NCI-H524 (cell line): ENCODE measurements around the gene MAD1L1.
"Not testable (repeated sequence)": the region's sequence is repeated elsewhere in the genome, so short reads cannot be mapped to it uniquely, and the experiment has no call there.

ENCODE experiments used
- DNase-seq, 2 experiments: peaks; one replicate each; lab custom pipeline; 2025; lab: John Stamatoyannopoulos, UW

Gene MAD1L1

GRCh38 chr7:2066251-2066919 lies 166.4 kb downstream of the MAD1L1 start:
- no peak for DNase-seq

DNA sequence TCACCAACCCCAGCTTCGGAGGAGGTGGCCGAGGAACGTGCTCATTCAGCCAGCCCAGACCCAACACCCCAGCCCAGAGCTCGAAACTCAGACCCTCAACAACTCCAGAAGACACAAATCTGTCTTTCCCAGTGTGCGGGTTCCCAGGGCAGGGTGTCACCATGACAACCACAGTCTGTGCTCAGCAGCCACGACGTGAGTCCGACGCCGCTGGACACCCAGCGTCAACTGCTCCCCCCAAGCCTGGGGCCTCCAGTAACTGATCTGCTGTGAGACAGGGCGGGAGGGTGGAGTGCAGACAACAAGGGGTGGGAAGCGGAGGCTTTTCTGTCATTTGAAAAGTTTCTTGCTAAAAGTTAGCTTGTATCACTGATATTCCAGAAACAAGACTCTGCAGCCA lies 167.2 kb downstream of the MAD1L1 start:
- DNase-seq: no peak

- DNase-seq: no peak
Observed at GRCh38 chr7:2063563-2064260, 169.0 kb downstream of the MAD1L1 start.

- no peak for DNase-seq
Observed at GRCh38 chr7:2062648-2063047, 170.1 kb downstream of the MAD1L1 start.

DNA sequence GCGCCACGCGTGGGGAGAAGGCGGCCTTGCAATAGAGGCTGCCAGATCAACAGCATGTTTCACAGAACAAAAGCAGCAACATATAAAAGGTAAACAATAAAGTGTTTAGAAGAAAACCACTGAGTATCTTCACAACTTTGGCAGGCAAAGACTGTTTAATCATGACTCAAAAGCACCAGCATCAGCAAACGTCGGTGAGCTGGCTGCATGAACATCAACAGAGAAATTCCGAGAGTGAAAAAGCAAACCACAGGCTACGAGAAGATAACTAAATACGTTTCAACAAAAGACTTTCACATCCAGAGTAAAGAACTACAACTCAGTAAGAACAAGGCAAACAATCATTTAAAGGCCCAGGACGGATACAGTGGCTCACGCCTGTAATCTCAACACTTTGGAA lies 172.0 kb downstream of the MAD1L1 start:
- no peak for DNase-seq

DNA sequence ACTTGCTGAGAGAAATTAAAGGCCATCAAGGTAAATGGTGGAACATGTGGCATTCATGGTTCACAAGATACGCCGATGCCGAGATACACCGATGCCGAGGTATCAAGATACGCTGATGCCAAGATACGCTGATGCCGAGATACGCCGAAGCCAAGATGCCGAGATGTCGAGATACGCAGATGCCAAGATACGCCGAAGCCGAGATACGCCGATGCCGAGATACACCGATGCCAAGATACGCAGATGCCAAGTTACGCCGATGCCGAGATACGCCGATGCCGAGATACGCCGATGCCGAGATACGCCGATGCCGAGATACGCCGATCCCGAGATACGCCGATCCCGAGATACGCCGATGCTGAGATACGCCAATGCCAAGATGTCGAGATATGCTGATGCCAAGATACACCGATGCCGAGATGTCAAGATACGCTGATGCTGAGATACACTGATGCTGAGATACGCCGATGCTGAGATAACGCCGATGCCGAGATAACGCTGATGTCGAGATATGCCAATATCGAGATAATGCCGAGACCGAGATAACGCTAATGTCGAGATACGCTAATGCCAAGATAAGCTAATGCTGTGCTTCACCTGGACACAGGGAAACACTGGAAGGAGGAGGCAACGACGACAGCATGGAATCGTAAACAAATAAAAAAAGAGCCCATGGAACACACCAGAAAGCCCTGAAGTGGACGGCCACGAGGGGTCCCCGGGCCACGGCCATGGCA lies 172.6 kb downstream of the MAD1L1 start:
- DNase-seq: no peak

GRCh38 chr7:2058246-2058645 lies 174.5 kb downstream of the MAD1L1 start:
- not testable (repeated sequence) for DNase-seq

DNA sequence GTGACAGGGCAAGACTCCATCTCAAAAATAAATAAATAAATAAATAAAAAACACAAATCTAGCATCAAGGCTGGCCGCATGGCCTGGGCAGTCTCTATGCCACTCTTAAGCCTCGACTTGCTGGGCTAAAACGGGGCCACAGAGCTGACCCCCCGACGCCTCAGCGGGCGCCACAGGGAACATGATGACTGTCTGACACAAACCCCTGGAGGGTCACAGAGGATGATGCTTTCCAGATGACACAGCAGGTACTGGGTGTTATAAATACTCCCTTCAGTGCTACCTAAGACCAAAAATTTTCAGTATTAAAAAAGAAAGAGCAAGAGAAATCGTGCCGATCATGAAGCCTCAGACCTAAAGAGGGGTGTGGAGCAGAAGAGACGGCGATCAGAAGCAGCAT lies 176.8 kb downstream of the MAD1L1 start:
- no peak for DNase-seq

DNA sequence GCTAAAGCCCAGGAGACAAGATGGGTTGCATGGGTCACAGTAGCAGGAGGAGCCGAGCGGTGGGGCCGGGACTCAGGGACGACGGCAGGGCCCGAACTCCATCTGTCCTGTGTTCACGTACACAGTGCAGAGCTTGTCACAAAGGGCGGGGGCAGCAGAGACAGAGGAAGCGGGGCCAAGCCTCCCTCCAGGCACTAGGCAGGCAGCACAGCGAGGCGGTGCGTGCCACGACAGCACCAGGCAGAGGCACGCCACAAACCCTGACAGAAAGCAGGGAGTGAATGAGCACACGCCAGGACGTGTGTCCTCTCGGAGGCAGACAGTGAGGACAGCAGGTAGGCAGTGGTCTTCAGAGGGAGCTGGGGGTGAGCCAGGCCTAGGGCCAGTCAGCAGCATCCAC lies 177.8 kb downstream of the MAD1L1 start:
- DNase-seq: no peak

DNA sequence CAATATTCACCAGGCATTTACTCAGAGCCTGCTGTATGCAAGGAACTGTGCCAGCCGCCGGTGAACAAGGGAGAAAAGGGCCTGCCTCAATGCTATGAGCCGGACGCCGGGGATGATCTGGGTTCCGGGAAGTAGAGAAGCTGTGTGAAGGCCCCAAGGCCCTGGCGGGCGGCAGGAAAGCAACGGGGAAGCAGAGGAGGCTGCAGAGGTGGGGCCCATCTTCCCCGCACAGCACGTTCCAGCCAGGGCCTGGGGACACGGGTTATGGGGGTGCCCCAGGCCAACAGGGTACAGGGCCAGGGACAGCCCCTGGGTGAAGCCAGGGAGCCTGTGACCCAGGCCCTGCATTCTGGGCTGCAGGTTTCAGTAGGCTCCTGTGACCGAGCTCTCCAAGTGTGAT lies 179.3 kb downstream of the MAD1L1 start:
- DNase-seq: no peak

- DNase-seq: no peak
Observed at GRCh38 chr7:2052657-2053048, 180.1 kb downstream of the MAD1L1 start.

GRCh38 chr7:2051707-2052656 lies 180.8 kb downstream of the MAD1L1 start:
- no peak for DNase-seq

DNA sequence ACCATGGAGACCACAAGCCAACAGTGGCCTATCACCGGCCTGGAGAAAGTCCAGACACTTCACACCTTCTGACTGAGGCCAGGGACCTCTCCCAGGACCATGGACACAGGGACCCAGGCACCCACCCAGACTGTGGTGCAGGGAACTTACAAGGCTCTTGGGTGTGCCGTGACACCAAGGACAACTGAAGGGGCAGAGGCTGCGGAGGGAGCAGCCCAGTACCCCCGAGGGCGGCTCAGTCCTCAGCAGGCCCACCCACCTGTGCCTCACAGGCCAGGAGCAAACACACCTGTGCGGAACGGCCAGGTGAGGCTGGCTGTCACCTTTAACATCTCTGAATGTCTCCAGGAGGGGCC lies 182.3 kb downstream of the MAD1L1 start:
- no peak for DNase-seq

DNA sequence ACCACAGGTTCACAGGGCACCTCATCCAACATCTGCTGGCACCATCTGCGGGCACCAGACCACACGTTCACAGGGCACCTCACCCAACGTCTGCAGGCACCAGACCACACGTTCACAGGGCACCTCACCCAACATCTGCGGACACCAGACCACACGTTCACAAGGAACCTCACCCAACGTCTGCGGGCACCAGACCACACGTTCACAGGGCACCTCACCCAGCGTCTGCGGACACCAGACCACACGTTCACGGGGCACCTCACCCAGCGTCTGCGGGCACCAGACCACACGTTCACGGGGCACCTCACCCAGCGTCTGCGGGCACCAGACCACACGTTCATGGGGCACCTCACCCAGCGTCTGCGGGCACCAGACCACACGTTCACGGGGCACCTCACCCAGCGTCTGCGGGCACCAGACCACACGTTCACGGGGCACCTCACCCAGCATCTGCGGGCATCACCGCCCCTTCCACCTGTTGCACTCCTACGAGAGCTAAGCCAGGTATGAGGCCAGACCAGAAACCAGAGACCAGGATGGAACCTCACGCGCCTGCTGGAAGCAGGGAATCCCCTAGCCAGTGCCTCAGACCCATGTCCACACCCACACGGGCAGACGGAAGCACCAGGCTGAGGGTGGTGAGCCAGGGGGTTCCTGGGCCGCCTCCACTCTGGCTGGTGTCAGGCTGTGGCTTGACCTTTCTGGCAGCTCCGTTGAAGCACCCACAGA lies 182.8 kb downstream of the MAD1L1 start:
- no peak for DNase-seq

DNA sequence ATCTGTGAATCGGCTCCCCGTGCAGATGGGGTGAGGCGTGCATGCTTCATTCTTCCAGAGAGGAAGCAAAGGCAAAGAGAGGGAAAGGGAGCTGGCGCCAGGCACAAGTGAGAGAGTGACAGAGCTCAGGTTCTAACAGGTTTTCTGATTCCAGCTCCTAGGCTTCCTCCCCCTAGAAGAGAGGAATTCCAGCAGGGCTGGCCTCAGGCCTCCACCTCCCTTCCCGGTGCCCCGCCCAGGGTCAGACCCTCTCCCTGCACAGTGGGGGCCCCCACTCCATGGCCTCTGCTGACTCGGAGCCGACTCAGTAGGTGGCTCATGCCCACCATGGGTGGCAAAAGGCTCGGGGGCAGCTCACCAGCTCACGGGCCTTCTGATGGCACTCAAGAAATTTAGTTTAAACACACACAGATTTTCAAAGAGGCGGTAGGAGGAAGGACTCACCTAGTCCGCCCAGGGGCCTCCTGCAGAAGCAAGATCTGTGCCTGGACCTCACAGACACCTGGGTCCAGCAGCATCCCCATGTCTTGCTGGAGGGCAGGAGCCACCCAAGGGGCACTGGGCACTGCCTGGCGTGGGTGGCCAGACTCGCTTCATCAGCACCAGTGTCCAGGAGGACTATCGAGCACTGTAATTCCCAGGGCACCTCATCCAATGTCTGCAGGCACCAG lies 183.5 kb downstream of the MAD1L1 start:
- no peak for DNase-seq

GRCh38 chr7:2048531-2048930 lies 184.2 kb downstream of the MAD1L1 start:
- DNase-seq: no peak

GRCh38 chr7:2048006-2048405 lies 184.7 kb downstream of the MAD1L1 start:
- DNase-seq: no peak

- no peak for DNase-seq
Observed at GRCh38 chr7:2046581-2047565, 185.9 kb downstream of the MAD1L1 start.

DNA sequence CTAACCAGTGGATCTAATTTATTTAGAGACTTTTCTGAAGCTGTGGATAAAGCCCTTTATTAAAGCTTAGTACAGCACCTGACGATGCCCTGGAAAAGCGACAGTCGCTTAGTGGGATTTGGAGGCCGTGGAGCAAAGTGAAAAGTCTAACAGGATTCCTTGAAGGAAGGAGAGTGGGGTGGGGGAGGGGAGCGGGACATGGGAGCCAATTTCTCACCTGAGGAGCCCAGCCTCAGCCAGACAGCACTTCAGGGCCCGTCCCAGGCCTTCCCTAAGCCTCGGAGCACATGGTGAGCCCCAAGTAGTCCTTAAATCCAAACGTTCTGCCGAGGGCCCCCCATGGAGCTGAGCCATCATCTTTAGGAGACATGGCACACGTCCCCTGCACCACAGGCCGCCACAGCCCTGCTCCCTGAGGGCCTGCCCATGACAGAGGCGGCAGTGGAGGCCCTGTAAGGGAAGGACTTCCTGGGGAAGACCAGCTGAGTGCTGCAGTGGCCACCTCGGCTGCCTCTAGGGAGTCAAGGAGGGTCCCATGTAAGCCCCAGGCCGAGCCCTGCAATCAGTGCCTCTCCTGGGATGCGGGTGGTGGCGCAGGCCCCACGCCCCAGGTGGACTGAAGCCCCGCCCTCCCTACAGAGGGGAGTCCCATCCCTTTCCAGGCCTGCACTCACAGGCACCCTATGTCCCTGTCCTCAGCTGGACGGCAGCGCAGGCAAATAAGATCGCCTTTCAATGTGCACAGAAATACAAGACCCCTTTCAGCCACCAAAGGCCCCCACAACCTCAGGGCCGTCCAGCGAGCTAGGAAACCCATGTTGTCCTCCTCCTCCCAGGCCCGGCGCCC lies 187.0 kb downstream of the MAD1L1 start:
- no peak for DNase-seq
